ENCODE measurements around the gene PAX5.

The PAX5 gene

DNA sequence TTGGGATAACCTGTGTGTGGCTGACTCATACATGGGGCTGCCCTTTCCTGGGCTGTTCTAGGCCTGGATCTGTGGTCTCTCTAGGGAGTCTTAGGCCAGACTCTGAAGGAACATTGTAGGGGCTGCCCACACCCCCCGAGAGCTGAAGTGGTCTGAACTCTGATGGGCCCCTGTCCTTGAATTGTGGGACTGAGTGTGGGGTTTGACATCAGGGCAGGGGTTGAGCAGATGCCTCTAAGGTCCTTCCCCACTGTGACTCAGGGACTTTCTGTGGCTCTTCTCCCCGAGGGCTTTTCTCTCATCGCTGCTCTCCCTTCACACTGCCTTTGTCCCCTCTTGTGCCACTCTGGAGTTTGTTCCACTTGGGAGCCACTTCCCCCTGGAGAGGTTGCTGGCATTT lies 246.4 kb downstream of the PAX5 start:
- no peaks in the 10 kb centered on the region for H3K9me3 ChIP-seq (ENCODE audit: control insufficient read depth, insufficient read depth, low read length)
- H3F3A ChIP-seq (ENCODE audit: control insufficient read depth, insufficient read depth), result no peaks in the 10 kb centered on the region
- no peak overlapping the region for H3K4me3 ChIP-seq (ENCODE audit: low read length)
- no peaks in the 10 kb centered on the region for H4K20me1 ChIP-seq (ENCODE audit: control insufficient read depth, insufficient read depth, low read depth, low read length)
- peaks cover 16% of the 10 kb centered on the region for H3K27me3 ChIP-seq (ENCODE audit: control insufficient read depth, low read length)
- no peak overlapping the region for H3K4me2 ChIP-seq (ENCODE audit: low read length)
- no peaks in the 10 kb centered on the region for H3K9me2 ChIP-seq (replicated peaks; ENCODE audit: control insufficient read depth, low read length)
- no peaks in the 10 kb centered on the region for H3K79me2 ChIP-seq (ENCODE audit: control insufficient read depth, low read length)
- no peaks in the 10 kb centered on the region for H3K4me1 ChIP-seq (ENCODE audit: control insufficient read depth, low read length)
- no peak overlapping the region for H3K27ac ChIP-seq (ENCODE audit: low read depth, low read length)
- no peaks in the 10 kb centered on the region for H3K36me3 ChIP-seq (ENCODE audit: control insufficient read depth, low read length)
- TF ChIP-seq EZH2phosphoT487 (IDR thresholded peaks at IDR 0.05; ENCODE audit: borderline replicate concordance, low read length), result no peak
- no peak for TF ChIP-seq CTCF (IDR thresholded peaks at IDR 0.05; ENCODE audit: low read depth, low read length, poor library complexity, severe bottlenecking)

Data from DOHH2 (cell line).